ENCODE measurements around the gene ANKDD1B. TPM values are rescaled to one million over a fixed set of nuclear protein-coding genes. Genes with fewer than 3 reads are reported as not detected.
A peak's percentile ranks its signal among the peaks of the same experiment; 100 is the strongest.

Gene ANKDD1B
- total RNA-seq, 1 experiment from 2014 or later: 0.10 TPM

- no peaks in the 10 kb centered on the region for H3K9me3 ChIP-seq (ENCODE audit: control insufficient read depth, insufficient read depth, low read depth, low read length)
- intact Hi-C loops (cut with micrococcal nuclease; ENCODE audit: unreplicated experiment) (no loop called here), in situ Hi-C loops (cut with HindIII; ENCODE audit: low pct_unique_long_range_greater_than_20kb, low sequenced_read_pairs) (no loop called here)
- ChIA-PET POLR2A (interaction anchor here (0.5 kb wide), 1 partner anchor 109 kb away, joined by 3 read pairs; no protein-coding TSS in a partner anchor), CTCF (no interaction called here)
- DNase-seq (ENCODE audit: low read depth, low spot score) (no peak), ATAC-seq (no peak)
- no peak for TF ChIP-seq CTCF (IDR thresholded peaks at IDR 0.05)
- TF ChIP-seq, protein P1, sequence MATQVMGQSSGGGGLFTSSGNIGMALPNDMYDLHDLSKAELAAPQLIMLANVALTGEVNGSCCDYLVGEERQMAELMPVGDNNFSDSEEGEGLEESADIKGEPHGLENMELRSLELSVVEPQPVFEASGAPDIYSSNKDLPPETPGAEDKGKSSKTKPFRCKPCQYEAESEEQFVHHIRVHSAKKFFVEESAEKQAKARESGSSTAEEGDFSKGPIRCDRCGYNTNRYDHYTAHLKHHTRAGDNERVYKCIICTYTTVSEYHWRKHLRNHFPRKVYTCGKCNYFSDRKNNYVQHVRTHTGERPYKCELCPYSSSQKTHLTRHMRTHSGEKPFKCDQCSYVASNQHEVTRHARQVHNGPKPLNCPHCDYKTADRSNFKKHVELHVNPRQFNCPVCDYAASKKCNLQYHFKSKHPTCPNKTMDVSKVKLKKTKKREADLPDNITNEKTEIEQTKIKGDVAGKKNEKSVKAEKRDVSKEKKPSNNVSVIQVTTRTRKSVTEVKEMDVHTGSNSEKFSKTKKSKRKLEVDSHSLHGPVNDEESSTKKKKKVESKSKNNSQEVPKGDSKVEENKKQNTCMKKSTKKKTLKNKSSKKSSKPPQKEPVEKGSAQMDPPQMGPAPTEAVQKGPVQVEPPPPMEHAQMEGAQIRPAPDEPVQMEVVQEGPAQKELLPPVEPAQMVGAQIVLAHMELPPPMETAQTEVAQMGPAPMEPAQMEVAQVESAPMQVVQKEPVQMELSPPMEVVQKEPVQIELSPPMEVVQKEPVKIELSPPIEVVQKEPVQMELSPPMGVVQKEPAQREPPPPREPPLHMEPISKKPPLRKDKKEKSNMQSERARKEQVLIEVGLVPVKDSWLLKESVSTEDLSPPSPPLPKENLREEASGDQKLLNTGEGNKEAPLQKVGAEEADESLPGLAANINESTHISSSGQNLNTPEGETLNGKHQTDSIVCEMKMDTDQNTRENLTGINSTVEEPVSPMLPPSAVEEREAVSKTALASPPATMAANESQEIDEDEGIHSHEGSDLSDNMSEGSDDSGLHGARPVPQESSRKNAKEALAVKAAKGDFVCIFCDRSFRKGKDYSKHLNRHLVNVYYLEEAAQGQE (IDR thresholded peaks at IDR 0.05; ENCODE audit: insufficient read depth in 1 of 2, low read depth in 2 of 2, low read length in 1 of 2): no peak
- TF ChIP-seq TCF7L2 (IDR thresholded peaks at IDR 0.05; ENCODE audit: low read depth, low read length): no peak
- no peak for TF ChIP-seq POLR2AphosphoS5 (IDR thresholded peaks at IDR 0.05; ENCODE audit: low read depth, low read length)
- no peak for TF ChIP-seq SIN3A (IDR thresholded peaks at IDR 0.05; ENCODE audit: borderline replicate concordance, insufficient read depth, low read depth, low read length)
- H3K4me1 ChIP-seq (ENCODE audit: control insufficient read depth, insufficient read depth, low read length): peaks cover 4% of the 10 kb centered on the region; the same call in 1 of the 2 replicates
- H3K36me3 ChIP-seq (ENCODE audit: control insufficient read depth, insufficient read depth, low read length): no peaks in the 10 kb centered on the region
- H3K27ac ChIP-seq (ENCODE audit: low read length): no peak overlapping the region
- H3K27me3 ChIP-seq (ENCODE audit: control insufficient read depth, insufficient read depth, low read length): no peaks in the 10 kb centered on the region
- no TSS peak for BruUV-seq (replicated peaks)
- H3K4me3 ChIP-seq (ENCODE audit: low read depth in 2 of 2, low read length in 2 of 2): no peak overlapping the region
These were observed 9.1 kb downstream of the ANKDD1B start for GRCh38 chr5:75620184-75620959.

DNA sequence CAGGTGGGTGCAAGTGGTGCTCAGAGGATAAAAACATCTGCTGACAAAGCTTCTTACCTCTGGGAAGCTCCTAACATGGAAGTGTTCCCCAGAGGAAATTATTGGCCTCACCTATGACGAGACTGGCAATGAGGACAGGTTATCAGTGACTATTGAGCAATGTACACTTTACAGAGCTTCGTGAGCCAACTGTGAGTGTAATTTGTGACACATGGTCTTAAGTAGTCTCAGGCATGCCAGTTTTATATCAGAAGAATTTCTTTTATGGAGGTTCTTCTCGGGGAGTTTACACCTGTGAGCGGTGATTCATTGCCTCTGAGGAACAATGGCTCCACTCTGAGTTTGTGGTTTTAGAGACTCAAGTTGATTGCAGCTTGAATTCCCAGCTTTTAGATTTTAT lies 11.3 kb downstream of the ANKDD1B start:
- Histone ChIP-seq H3K9me3 (ENCODE audit: control insufficient read depth, insufficient read depth, low read depth, low read length) (no peaks in the 10 kb centered on the region), H3K27me3 (ENCODE audit: control insufficient read depth, insufficient read depth, low read length) (no peaks in the 10 kb centered on the region), H3K36me3 (ENCODE audit: control insufficient read depth, insufficient read depth, low read length) (no peaks in the 10 kb centered on the region), H3K4me1 (ENCODE audit: control insufficient read depth, insufficient read depth, low read length) (peaks cover 4% of the 10 kb centered on the region; the same call in 1 of the 2 replicates), H3K4me3 (ENCODE audit: low read depth in 2 of 2, low read length in 2 of 2) (no peak overlapping the region), H3K27ac (ENCODE audit: low read length) (peak overlapping the region; percentile 59)
- DNase-seq (ENCODE audit: low read depth, low spot score) (no peak), ATAC-seq (peak; percentile 79)
- in situ Hi-C loops (cut with HindIII; ENCODE audit: low pct_unique_long_range_greater_than_20kb, low sequenced_read_pairs) (no loop called here), intact Hi-C loops (cut with micrococcal nuclease; ENCODE audit: unreplicated experiment) (no loop called here)
- POLR2A ChIA-PET: no interaction called here
- TF ChIP-seq TCF7L2 (IDR thresholded peaks at IDR 0.05; ENCODE audit: low read depth, low read length) (no peak), POLR2AphosphoS5 (IDR thresholded peaks at IDR 0.05; ENCODE audit: low read depth, low read length) (0 out of 2 replicates have a peak, but pooled peaks have one; percentile 36), CTCF (IDR thresholded peaks at IDR 0.05) (no peak)
- TF ChIP-seq, protein P1 (IDR thresholded peaks at IDR 0.05; ENCODE audit: insufficient read depth in 1 of 2, low read depth in 2 of 2, low read length in 1 of 2): no peak
- BruUV-seq (replicated peaks): no TSS peak
- CTCF ChIA-PET: no interaction called here

Measured in Panc1 (cell line).